GM21786 (cell line): ENCODE data around the gene PEX11B.

Experiments
- ATAC-seq: cut with Tn5 transposase; IDR thresholded peaks from one replicate; pipeline ENCODE4 v1.9.1; 2021; ENCODE audit not compliant: unreplicated experiment

PEX11B gene

GRCh38 chr1:145877923-145878486, 40.5 kb downstream of the PEX11B start:
- ATAC-seq = no peak

DNA sequence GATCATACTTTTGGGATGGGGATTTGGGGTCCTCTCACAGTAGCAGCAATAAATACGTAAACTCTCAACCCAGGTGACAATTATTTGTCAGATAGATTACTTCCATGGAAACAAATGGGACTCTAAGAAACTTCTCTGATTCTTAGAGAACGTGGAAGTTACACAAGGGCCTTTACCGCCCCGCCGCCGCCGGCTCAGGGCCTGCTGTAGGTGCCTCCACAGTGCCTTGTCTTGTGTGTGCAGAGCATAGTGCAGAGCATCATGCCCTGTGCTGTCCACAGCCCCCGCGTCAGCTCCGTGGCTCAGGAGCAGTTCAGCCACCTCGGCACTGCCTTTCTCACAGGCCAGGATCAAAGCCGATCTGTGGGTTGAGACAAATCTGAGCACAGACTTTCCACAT, 43.9 kb downstream of the PEX11B start:
- ATAC-seq = no peak

GRCh38 chr1:145871994-145872924, 46.3 kb downstream of the PEX11B start:
- no peak for ATAC-seq

- no peak for ATAC-seq
Observed at GRCh38 chr1:145868232-145868631, 50.3 kb downstream of the PEX11B start.

DNA sequence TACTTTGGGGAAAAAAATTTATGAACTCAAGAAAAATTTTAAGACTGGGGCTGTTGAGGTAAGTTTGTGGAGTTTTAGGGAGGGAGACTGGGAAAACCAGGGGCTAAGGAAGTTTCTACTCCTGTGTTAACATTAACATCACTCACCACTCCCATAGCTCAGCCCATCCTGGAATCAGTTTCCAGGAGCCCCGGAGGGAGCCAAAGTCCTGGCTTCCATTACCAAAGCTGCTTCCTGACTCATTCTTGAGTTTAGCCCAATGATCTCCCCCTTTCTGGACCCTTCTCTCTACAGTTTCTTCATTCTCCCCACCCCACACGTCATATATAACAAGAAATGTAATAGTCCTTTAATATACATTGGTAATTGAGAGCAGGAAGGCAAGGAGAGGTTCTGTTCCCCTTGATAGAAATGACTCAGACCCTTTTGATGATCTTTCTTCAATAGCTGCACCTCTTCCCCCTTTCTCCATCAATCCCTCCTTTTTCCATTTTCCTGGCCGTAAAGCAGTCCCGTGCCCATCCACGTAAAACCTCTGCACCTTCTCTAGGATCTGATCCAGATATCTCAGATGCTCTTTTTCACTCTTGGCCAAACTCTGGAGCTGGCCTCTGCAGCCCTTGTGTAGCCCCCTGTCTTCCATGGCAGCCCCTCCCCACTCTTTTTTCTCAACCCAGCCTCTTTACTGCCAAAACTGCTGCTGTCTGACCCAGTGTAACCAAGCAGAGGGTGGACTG, 55.1 kb downstream of the PEX11B start:
- ATAC-seq = no peak
